Measurements from ENCODE around the gene TTLL9.

- no peak for TF ChIP-seq CTCF (IDR thresholded peaks at IDR 0.05)
- TF ChIP-seq POLR2A (IDR thresholded peaks at IDR 0.05): no peak
These were observed 2.0 kb downstream of the TTLL9 start for GRCh38 chr20:31872406-31872805.

Measured in lower leg skin (tissue), 3 donors.